HepG2 (cell line): Measurements from ENCODE around the gene TOR1A. TPM values are rescaled to one million over a fixed set of nuclear protein-coding genes. Genes with fewer than 3 reads are reported as not detected.

Experiments
- ATAC-seq: fragments of 200-7000 bp; cut with Tn5 transposase; 3 replicates; pipeline ENCODE4 v1.9.1; 2020; ENCODE audit warnings: mild to moderate bottlenecking, moderate library complexity
- Bru-seq: library from RNA; stranded (reverse); fragments of 400-500 nt; gene quantifications from one replicate; lab custom pipeline; 2021; lab: Mats Ljungman, UMichigan
- BruChase-seq, 2 experiments: library from RNA; stranded (reverse); fragments of 400-500 nt; gene quantifications; one replicate each; lab custom pipeline; 2021; lab: Mats Ljungman, UMichigan
- BruUV-seq: library from RNA; stranded (reverse); fragments of 400-500 nt; replicated peaks from 2 replicates; lab custom pipeline; 2021; lab: Mats Ljungman, UMichigan
- CTCF ChIA-PET: fragments of 300-600 bp; formaldehyde crosslinking; extraction: SDS; loops from one replicate; lab custom pipeline; 2021; ENCODE audit warnings: low total read pairs, inconsistent platforms, low intra/inter-chr PET ratio; lab: Yijun Ruan, JAX
- POLR2A ChIA-PET: fragments of 350-600 bp; sonication (Branson Sonifier 250); formaldehyde crosslinking; loops from one replicate; lab custom pipeline; 2020; ENCODE audit warnings: antibody characterized with exemption, inconsistent platforms; lab: Yijun Ruan, JAX
- DNase-seq: peaks from one replicate; pipeline ENCODE4 v3.0.0-alpha.2; 2015; ENCODE audit warnings: low spot score
- FAIRE-seq: peaks from 3 replicates; lab custom pipeline; 2011; peaks lifted over from hg19 to GRCh38; lab: Jason Lieb, UNC
- H2AFZ ChIP-seq: one replicate; pipeline ENCODE4 v1.6.1; 2011; ENCODE audit warnings: low read length, inconsistent platforms
- H3K27ac ChIP-seq: fragments of 300-600 bp; 3 replicates; pipeline ENCODE4 v1.8.0; 2011; ENCODE audit warnings: mixed run types, mild to moderate bottlenecking, mixed read lengths, low read length, inconsistent platforms; ENCODE audit not compliant: insufficient read depth; ENCODE audit errors: extremely low read length
- H3K27me3 ChIP-seq, 2 experiments: fragments of 200-600 bp in 1 of 2; 2 replicates in 1 of 2; 3 replicates in 1 of 2; pipeline versions ENCODE4 v1.6.0 to v1.8.0; 2011; ENCODE audit warnings: low read length in 2 of 2, mild to moderate bottlenecking in 2 of 2, moderate library complexity in 2 of 2, inconsistent platforms in 1 of 2; ENCODE audit not compliant: insufficient read depth in 2 of 2, control insufficient read depth in 1 of 2
- H3K36me3 ChIP-seq, 2 experiments: fragments of 200-600 bp in 1 of 2; replicated peaks in 1 of 2; 2 replicates in 1 of 2; 3 replicates in 1 of 2; pipeline versions ENCODE4 v1.5.1 to v1.8.0; 2011; ENCODE audit warnings: low read length in 2 of 2, inconsistent platforms in 1 of 2; ENCODE audit not compliant: insufficient read depth in 2 of 2, control insufficient read depth in 1 of 2
- H3K4me1 ChIP-seq: 2 replicates; pipeline ENCODE4 v1.5.1; 2012; ENCODE audit warnings: low read length, inconsistent platforms; ENCODE audit not compliant: insufficient read depth
- H3K4me2 ChIP-seq: 2 replicates; pipeline ENCODE4 v1.6.0; 2011; ENCODE audit warnings: low read depth, low read length, inconsistent platforms
- H3K4me3 ChIP-seq, 3 experiments: fragments of 200-600 bp in 1 of 3; sonication (generic), shearing (Covaris generic) in 1 of 3; replicated peaks in 1 of 3; 2 replicates each; pipeline ENCODE4 v1.5.1; 2011 to 2016; ENCODE audit warnings: low read length in 3 of 3, inconsistent platforms in 2 of 3, low read depth in 2 of 3, mild to moderate bottlenecking in 2 of 3, control low read depth in 1 of 3, mixed read lengths in 1 of 3; ENCODE audit not compliant: insufficient read depth in 1 of 3
- H3K79me2 ChIP-seq: one replicate; pipeline ENCODE4 v1.6.1; 2011; ENCODE audit warnings: low read length, inconsistent platforms; ENCODE audit not compliant: insufficient read depth
- H3K9ac ChIP-seq: 2 replicates; pipeline ENCODE4 v1.6.0; 2011; ENCODE audit warnings: mild to moderate bottlenecking, low read depth, low read length, inconsistent platforms; ENCODE audit not compliant: insufficient read depth
- H3K9me3 ChIP-seq: 2 replicates; pipeline ENCODE4 v1.5.1; 2012; ENCODE audit warnings: mild to moderate bottlenecking, low read length
- H4K20me1 ChIP-seq: 2 replicates; pipeline ENCODE4 v1.6.0; 2011; ENCODE audit warnings: inconsistent platforms, mild to moderate bottlenecking, low read length, moderate library complexity; ENCODE audit not compliant: insufficient read depth
- ASH2L ChIP-seq: fragments of 300-600, 200-600 bp; sonication (generic); IDR thresholded peaks from 2 replicates; pipeline ENCODE4 v1.7.0; 2017; ENCODE audit warnings: low read depth, mild to moderate bottlenecking, moderate library complexity, mixed read lengths, low read length; ENCODE audit not compliant: insufficient read length
- BCL3 ChIP-seq: sonication (generic); formaldehyde crosslinking; IDR thresholded peaks from 2 replicates; pipeline ENCODE4 v1.5.1; 2020; ENCODE audit warnings: mild to moderate bottlenecking, missing genetic modification reagents, moderate library complexity
- GRHL1 ChIP-seq: sonication (generic); formaldehyde crosslinking; conservative IDR thresholded peaks from 2 replicates; pipeline ENCODE4 v1.8.0; 2022; ENCODE audit warnings: missing genetic modification reagents
- IRF2 ChIP-seq: IDR thresholded peaks from 2 replicates; pipeline ENCODE4 v1.6.1; 2018; ENCODE audit warnings: missing genetic modification reagents, missing compliant biosample characterization
- JUN ChIP-seq: sonication (generic); formaldehyde crosslinking; IDR thresholded peaks from 2 replicates; pipeline ENCODE4 v1.4.0; 2020; ENCODE audit warnings: mild to moderate bottlenecking, missing genetic modification reagents
- MED13 ChIP-seq: sonication (generic); formaldehyde crosslinking; IDR thresholded peaks from 2 replicates; pipeline ENCODE4 v1.5.0; 2020; ENCODE audit warnings: missing genetic modification reagents
- MXD1 ChIP-seq: sonication (generic); formaldehyde crosslinking; IDR thresholded peaks from 2 replicates; pipeline ENCODE4 v1.4.0; 2020; ENCODE audit warnings: mild to moderate bottlenecking, missing genetic modification reagents
- SNRNP70 ChIP-seq: fragments of 200-400 bp; formaldehyde crosslinking; IDR thresholded peaks from 2 replicates; pipeline ENCODE4 v1.6.1; 2017; ENCODE audit warnings: mild to moderate bottlenecking, low read depth, low read length, moderate library complexity
- TBX3 ChIP-seq: fragments of 450-650 bp; IDR thresholded peaks from 2 replicates; pipeline ENCODE4 v1.6.1; 2017; ENCODE audit warnings: antibody characterized with exemption, mild to moderate bottlenecking, inconsistent platforms, borderline replicate concordance
- U2AF2 ChIP-seq: fragments of 200-400 bp; formaldehyde crosslinking; IDR thresholded peaks from 2 replicates; pipeline ENCODE4 v1.6.1; 2017; ENCODE audit warnings: low read depth, mild to moderate bottlenecking, low read length
- ZNF33A ChIP-seq: sonication (generic); formaldehyde crosslinking; IDR thresholded peaks from 2 replicates; pipeline ENCODE4 v1.5.1; 2020; ENCODE audit warnings: missing genetic modification reagents, mild to moderate bottlenecking, moderate library complexity, borderline replicate concordance
- ZNF34 ChIP-seq: sonication (generic); formaldehyde crosslinking; IDR thresholded peaks from 2 replicates; pipeline ENCODE4 v1.4.0; 2020; ENCODE audit warnings: mild to moderate bottlenecking, missing genetic modification reagents, borderline replicate concordance
- ZNF589 ChIP-seq: sonication (generic); formaldehyde crosslinking; conservative IDR thresholded peaks from 2 replicates; pipeline ENCODE4 v1.8.0; 2022; ENCODE audit warnings: mild to moderate bottlenecking, moderate library complexity, missing genetic modification reagents
- ZNF883 ChIP-seq: sonication (generic); formaldehyde crosslinking; IDR thresholded peaks from 2 replicates; pipeline ENCODE4 v1.5.1; 2020; ENCODE audit warnings: mild to moderate bottlenecking, missing genetic modification reagents; ENCODE audit errors: not compliant biosample characterization
- WGBS: methylation state at CpG from one replicate; pipeline ENCODE4 v1.1.6; 2017; ENCODE audit warnings: low lambda C conversion rate; 5-methylcytosine and 5-hydroxymethylcytosine counted together
- in situ Hi-C: cut with HindIII; loops from 2 replicates; pipeline ENCODE4 v1.10.0; 2017; ENCODE audit warnings: low pct_unique_long_range_greater_than_20kb; ENCODE audit not compliant: extremely low pct_ligation_motif_present
- intact Hi-C: fragments of 100-400 bp; cut with micrococcal nuclease; formaldehyde crosslinking; loops from one replicate; pipeline ENCODE4 v1.10.0; 2022; ENCODE audit not compliant: unreplicated experiment
- long read RNA-seq, 2 experiments: library from RNA in 1 of 2; library from polyadenylated mRNA in 1 of 2; stranded (forward) in 1 of 2; unstranded in 1 of 2; transcript quantifications; one replicate each; pipeline ENCODE4 v2.0.0, GENCODE V29; 2019 to 2022
- polyA minus RNA-seq, 3 experiments: library from RNA; depleted of rRNA, polyadenylated mRNA; stranded (reverse); fragments of >200 nt; gene quantifications; 2 replicates each; pipeline ENCODE4 v1.2.3, GENCODE V29; 2011; ENCODE audit warnings: low replicate concordance in 1 of 3
- polyA plus RNA-seq, 8 experiments: library from polyadenylated mRNA; depleted of rRNA in 3 of 8; stranded (reverse) in 7 of 8; unstranded in 1 of 8; fragments of >200 nt; fragmentation: Illumina TruSeq in 4 of 8; extraction: Trizol in 4 of 8; gene quantifications; 2 replicates each; pipeline versions ENCODE4 v1.2.1 to v1.2.3, GENCODE V29; 2011 to 2016; ENCODE audit warnings: low read depth in 4 of 8, missing spikeins in 1 of 8, mixed read lengths in 1 of 8; ENCODE audit not compliant: insufficient read depth in 1 of 8
- total RNA-seq, 5 experiments: library from RNA; depleted of rRNA; stranded (reverse); fragments of >200 nt; fragmentation: Illumina TruSeq; extraction: Trizol; gene quantifications; 2 replicates each; pipeline ENCODE4 v1.2.3, GENCODE V29; 2016; ENCODE audit warnings: low read depth in 1 of 5

TOR1A gene
- total RNA-seq (2016; rRNA removed; fragmentation: Illumina TruSeq; extraction: Trizol) (18.6 and 31.6 TPM in 2 replicates), polyA plus RNA-seq (2011; rRNA removed) (39.6 and 41.4 TPM in 2 replicates), polyA minus RNA-seq (2011; rRNA and poly(A)+ RNA removed; ENCODE audit: low replicate concordance) (35.9 and 66.9 TPM in 2 replicates), Bru-seq, nascent RNA (percentile 67 among the genes with signal in this experiment), BruChase-seq, experiment 1, labeled RNA remaining after a 6-hour chase (percentile 82 among the genes with signal in this experiment), BruChase-seq, experiment 2, labeled RNA remaining after a 2-hour chase (percentile 75 among the genes with signal in this experiment)
- 6.7 and 8.0 TPM in 2 replicates for total RNA-seq (2016; cell fraction: cytosol; rRNA removed; fragmentation: Illumina TruSeq; extraction: Trizol; ENCODE audit: low read depth)
- total RNA-seq (2016; cell fraction: insoluble cytoplasmic fraction; rRNA removed; fragmentation: Illumina TruSeq; extraction: Trizol), result 19.9 and 29.3 TPM in 2 replicates
- 15.5 and 16.3 TPM in 2 replicates for total RNA-seq (2016; cell fraction: membrane; rRNA removed; fragmentation: Illumina TruSeq; extraction: Trizol)
- total RNA-seq (2016; cell fraction: nucleus; rRNA removed; fragmentation: Illumina TruSeq; extraction: Trizol), result 28.0 and 32.7 TPM in 2 replicates
- 45.2 and 49.1 TPM in 2 replicates for polyA plus RNA-seq (2011; cell fraction: cytosol; rRNA removed)
- polyA plus RNA-seq (2011; cell fraction: nucleus; rRNA removed), result 18.7 and 22.3 TPM in 2 replicates
- 21.5 and 23.6 TPM in 2 replicates for polyA plus RNA-seq (2012)
- 6.1 and 7.7 TPM in 2 replicates for polyA plus RNA-seq (2016; cell fraction: cytosol; fragmentation: Illumina TruSeq; extraction: Trizol; ENCODE audit: low read depth)
- polyA plus RNA-seq (2016; cell fraction: insoluble cytoplasmic fraction; fragmentation: Illumina TruSeq; extraction: Trizol; ENCODE audit: low read depth), result 22.1 and 24.0 TPM in 2 replicates
- polyA plus RNA-seq (2016; cell fraction: membrane; fragmentation: Illumina TruSeq; extraction: Trizol; ENCODE audit: low read depth), result 12.0 and 13.6 TPM in 2 replicates
- 48.4 and 49.7 TPM in 2 replicates for polyA plus RNA-seq (2016; cell fraction: nucleus; fragmentation: Illumina TruSeq; extraction: Trizol; ENCODE audit: insufficient read depth, low read depth)
- 17.9 TPM in 2 replicates for polyA minus RNA-seq (2011; cell fraction: cytosol; rRNA and poly(A)+ RNA removed)
- 23.1 and 23.7 TPM in 2 replicates for polyA minus RNA-seq (2011; cell fraction: nucleus; rRNA and poly(A)+ RNA removed)
- long read RNA-seq, experiment 1, transcript TOR1A-201 (5 exons, 2,076 nt), result major isoform, 80 of 86 reads
- long read RNA-seq, experiment 1, partial matches to known transcripts, result 4 of 86 reads
- long read RNA-seq, experiment 1, other reads (novel, unspliced or antisense), result 2 of 86 reads
- long read RNA-seq, experiment 2, transcript TOR1A-201 (5 exons, 2,076 nt), result major isoform, 33 of 64 reads
- long read RNA-seq, experiment 2, partial matches to known transcripts, result 6 of 64 reads
- long read RNA-seq, experiment 2, other reads (novel, unspliced or antisense), result 25 of 64 reads

- Histone ChIP-seq H3K79me2 (peaks cover 9% of the 10 kb centered on the region), H3K9ac (peak within 1 kb of the TSS; percentile 87), H3K27ac (peak within 1 kb of the TSS; percentile 72), H2AFZ (no peak within 1 kb of the TSS), H3K4me3 (peak within 1 kb of the TSS; percentile 78 to 90 (median 83)), H3K4me2 (peak within 1 kb of the TSS; percentile 94), H3K36me3 (peaks cover 6 to 23% of the 10 kb centered on the region in 2 experiments; a peak in 4 of 5 replicates), H3K27me3 (no peaks in the 10 kb centered on the region), H3K9me3 (no peaks in the 10 kb centered on the region), H3K4me1 (peaks cover 7% of the 10 kb centered on the region), H4K20me1 (no peaks in the 10 kb centered on the region)
- intact Hi-C loops (no loop called here), in situ Hi-C loops (no loop called here)
- CTCF ChIA-PET, result no interaction called here
- BruUV-seq, result no TSS peak
- FAIRE-seq (peak; percentile 77), ATAC-seq (peak; percentile 95), DNase-seq (peak; percentile 92)
- WGBS, result 6% methylated on average over 26 of the region's 47 CpGs
- POLR2A ChIA-PET, result interaction anchor here (1.0 to 2.0 kb wide), 3 partner anchors 10 to 13 kb away, joined by 5 to 11 read pairs (median 6); no protein-coding TSS in a partner anchor
- TF ChIP-seq ZNF589 (CRISPR knock-in tag) (peak; percentile 48; the same call in 1 of the 2 replicates), BCL3 (CRISPR knock-in tag) (no peak; the same call in 1 of the 2 replicates), GRHL1 (CRISPR knock-in tag) (no peak), JUN (CRISPR knock-in tag) (peak; percentile 78), IRF2 (CRISPR knock-in tag) (peak; percentile 91), TBX3 (no peak), ASH2L (peak; percentile 41), MXD1 (CRISPR knock-in tag) (no peak; the same call in 1 of the 2 replicates), U2AF2 (no peak), SNRNP70 (no peak), ZNF34 (CRISPR knock-in tag) (0 out of 2 replicates have a peak, but pooled peaks have one; percentile 48), ZNF883 (CRISPR knock-in tag) (peak; percentile 90), MED13 (CRISPR knock-in tag) (peak; percentile 29; the same call in 1 of the 2 replicates), ZNF33A (CRISPR knock-in tag) (no peak)
These were observed at the start of gene TOR1A for GRCh38 chr9:129823935-129824601. Gene TOR1A, minus strand, starts transcription at chr9:129824136. Its CDS starts 51 bp downstream, at chr9:129824085.
